ENCODE measurements around the gene ITFG1.
"Not testable (repeated sequence)": the region's sequence is repeated elsewhere in the genome, so short reads cannot be mapped to it uniquely, and the experiment has no call there.

The ITFG1 gene

GRCh38 chr16:47143677-47144558 is 316.9 kb downstream of the ITFG1 start, which contains the start of gene NETO2:
TSS of gene NETO2 (minus strand) at chr16:47143945. CDS start at chr16:47143612, 333 bp downstream.
- peak; percentile 50 for DNase-seq

DNA sequence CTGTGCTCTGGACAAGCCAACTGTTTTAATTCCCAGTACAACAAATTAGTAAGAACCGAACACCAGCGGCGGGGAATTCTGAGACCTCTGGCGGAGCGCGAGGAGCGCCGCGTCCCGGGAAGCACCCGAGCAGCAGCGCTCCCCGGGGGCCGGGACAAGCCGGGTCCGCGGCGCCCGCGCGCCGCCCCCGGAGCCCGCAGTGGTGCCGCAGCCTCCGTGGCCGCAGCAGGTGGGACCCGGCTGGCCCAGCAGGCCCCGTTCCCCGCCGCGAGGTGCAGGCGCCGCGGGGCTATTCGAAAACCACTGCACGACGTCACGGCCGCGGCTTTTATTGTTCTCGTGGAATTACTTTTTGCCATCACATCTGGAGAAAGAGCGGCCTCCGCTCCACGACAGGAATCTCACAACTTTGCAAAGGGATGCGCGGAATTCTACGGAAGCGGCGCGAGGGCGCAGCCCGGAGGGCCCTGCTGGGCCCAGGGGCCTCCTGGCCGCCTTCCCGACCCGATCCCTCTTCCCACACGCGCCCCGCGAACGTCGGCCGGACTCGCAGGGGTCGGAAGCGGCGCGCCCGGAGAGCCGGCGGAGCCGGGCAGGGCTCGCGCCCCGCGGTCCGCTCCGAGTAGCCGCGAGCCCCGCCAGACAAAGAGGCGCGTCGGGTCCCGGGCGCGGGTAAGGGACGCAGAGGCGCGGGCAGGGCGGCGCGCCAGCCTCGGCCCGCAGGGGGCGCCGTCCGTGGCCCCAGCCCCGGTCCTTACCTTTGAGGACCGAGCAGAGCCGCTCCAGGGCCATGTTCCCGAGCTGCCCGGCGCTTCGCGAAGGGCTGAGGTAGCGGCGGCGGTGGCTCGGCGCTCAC is 317.8 kb downstream of the ITFG1 start:
- peak; percentile 40 for DNase-seq

- no peak for DNase-seq
Observed at GRCh38 chr16:47142486-47142820, 318.4 kb downstream of the ITFG1 start.

DNA sequence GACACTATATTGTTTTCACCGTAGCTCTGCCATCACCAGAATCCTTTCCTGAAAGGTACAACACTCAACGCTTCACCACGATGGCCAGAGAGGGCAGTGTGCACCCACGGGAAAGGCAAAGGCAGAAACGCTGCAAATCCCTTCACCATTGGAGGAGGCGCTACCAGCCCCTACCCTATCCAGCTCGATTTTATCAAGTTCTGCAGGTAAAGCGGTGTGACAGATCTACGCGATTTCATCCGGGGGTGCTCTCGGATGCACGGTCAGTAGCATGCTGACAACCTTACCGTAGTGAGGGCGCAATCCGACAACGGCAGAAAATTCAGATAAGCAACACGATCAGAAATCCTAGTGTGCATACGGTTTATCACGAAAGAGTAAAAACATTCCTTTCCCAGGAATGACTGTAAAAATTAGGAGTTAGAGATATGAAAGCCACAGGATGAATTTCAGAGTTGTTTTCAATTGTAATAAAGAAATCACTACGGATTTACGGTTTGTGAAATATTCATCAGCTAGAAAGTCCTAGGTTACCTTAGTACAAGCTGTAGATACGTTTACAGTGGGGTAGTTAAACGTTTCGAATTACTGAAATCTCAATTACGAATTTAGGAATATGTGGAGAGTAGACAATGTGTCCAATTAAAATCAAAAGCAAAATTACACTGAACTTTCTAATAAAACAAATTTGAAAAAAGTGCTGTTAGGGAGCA is 318.9 kb downstream of the ITFG1 start:
- DNase-seq, result peak; percentile 69

GRCh38 chr16:47140686-47141085 is 320.2 kb downstream of the ITFG1 start:
- no peak for DNase-seq

- no peak for DNase-seq
Observed at GRCh38 chr16:47139561-47140185, 321.2 kb downstream of the ITFG1 start.

DNA sequence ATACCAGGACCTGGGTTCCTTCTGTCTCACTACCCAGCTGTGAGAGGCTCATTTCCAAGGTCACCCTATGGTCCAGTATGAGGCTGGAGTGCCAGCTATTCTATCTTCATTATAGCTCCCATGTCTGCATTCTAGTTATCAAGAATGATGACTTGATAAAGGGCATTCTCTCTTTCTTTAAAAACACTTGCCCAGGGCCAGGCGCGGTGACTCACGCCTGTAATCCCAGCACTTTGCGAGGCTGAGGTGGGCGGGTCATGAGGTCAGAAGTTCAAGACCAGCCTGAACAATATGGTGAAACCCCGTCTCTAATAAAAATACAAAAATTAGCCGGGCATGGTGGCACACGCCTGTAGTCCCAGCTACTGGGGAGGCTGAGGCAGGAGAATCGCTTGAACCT is 322.9 kb downstream of the ITFG1 start:
- DNase-seq, result not testable (repeated sequence)

DNA sequence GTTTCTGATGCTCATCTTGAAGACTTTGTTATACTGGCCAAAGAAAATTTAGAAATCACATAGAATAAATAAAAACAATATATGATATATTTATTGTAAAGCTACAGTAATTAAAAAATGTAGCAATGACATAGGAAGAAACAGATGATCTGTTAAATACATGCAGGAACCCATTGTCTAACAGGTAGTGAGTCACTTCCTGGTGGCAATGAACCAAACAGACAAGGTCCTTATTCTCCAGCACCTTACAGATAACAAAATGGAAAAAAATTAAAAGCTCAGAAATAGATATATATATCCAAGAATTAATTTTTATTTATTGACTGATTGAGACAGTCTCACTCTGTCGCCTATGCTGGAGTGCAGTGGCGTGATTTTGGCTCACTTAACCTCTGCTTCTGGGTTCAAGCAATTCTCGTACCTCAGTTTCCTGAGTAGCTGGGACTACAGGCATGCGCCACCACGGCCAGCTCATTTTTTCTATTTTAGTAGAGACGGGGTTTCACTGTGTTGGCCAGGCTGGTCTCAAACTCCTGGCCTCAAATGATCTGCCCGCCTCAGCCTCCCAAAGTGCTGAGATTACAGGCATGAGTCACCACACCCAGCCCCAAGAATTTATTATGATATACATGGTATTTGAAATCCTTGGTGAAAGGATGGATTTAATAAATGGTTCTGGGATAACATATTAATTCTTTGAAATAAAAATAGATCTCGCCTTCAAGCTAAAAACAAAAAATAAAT is 324.6 kb downstream of the ITFG1 start:
- no peak for DNase-seq

GRCh38 chr16:47134550-47134949 is 326.3 kb downstream of the ITFG1 start:
- no peak for DNase-seq

DNA sequence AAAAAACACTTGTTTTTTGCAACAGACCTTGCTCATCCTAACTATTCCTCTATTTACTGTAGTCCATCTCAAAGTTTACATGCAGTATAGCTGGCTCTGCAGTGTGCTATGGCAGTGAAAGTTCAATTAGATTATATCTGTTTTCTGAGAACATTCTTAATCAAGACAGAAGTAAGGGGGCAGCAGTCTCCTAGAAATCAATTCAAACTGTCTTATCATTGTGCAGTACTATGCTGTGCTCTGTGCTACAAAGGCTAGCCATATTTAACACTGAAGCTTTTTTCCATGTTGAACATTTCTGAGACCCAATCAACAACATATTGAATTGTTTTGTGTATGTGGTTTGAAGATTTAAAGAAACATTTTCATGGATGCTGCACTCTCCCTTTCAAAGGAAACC is 328.6 kb downstream of the ITFG1 start:
- no peak for DNase-seq

DNA sequence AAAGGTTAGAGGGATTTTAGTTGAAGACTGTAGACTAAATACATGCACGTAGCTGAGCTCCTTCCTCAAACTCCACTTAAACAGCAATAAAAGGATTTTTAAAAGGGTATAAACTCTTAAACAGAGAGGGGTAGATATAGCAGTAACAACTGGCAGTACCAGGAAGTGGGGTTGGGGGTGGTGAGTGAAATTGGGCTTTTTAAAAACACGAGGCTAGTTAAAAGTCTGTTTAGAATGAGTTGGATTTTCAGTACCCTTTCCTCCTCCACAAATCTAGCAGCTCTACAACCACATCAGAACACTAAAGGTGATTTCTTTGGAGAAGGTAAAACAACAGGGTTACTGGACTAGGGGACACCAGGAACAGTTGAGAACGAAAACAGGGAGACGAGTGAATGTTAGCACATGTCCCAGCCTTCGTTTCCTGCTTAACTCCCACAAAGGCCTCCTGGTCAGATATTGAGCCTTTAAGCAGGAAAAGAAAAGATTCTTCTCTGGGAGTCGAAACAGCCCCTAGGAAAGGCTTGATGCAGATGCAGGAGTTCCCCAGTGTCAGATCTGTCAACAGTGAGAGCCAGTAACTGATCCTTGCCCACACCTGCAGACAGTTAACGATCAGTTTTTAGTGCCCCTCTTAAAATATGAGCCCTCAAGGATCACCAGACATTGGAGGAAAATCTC is 331.0 kb downstream of the ITFG1 start:
- DNase-seq, result no peak

GRCh38 chr16:47127541-47127940 is 333.3 kb downstream of the ITFG1 start:
- no peak for DNase-seq

DNA sequence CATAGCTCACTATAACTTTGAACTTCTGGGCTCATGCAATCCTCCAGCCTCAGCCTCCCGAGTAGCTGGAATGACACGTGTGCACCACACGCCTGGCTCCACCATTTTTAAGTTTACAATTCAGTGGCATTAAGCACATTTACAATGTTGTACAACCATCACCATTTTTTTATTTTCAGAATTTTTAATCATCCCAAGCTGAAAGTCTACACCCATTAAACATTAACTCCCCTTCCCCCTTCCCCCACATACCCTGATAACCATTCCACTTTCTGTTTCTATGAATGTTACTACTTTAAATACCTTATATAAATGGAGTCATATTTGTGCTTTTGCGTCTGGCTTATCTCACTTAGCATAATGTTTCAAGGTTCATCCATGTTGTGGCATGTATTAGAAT is 335.1 kb downstream of the ITFG1 start:
- DNase-seq, result no peak

DNA sequence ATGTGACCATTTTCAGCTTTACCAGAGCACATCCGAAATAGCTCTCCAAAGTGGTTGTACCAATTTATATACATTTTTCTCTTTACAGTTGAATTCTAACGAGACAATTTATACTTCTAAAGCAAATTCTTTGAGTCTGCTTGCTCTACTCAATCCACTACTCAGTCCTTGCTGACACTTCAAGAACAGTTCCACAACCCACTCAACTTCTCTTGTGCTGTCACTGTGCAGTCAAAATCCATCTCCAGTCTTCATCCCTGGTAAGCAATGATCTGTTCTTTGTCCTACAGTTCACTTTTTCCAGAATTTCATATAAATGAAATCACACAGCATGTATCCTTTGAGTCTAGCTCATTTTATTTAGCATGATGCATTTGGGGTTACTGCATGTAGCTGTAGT is 347.7 kb downstream of the ITFG1 start:
- DNase-seq, result no peak

- DNase-seq, result no peak
Observed at GRCh38 chr16:47110939-47111338, 349.9 kb downstream of the ITFG1 start.

DNA sequence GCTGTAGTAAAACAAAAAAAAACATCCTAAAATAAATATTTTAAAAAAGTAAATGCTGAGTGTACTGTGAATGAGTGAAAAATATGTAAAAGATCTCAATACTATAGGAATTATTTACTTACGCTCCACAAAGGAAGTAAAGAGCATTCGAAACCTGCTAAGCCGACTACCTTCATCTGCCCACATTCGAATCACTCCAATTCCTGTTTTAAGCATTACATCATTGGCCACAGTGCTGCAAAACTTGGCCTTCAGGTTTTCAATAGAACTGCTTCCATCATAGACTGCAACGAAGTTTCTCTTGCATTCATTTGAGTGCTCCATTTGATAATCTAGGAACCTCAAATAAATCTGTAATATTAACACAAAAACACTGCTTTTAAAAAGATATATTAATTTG is 351.5 kb downstream of the ITFG1 start:
- DNase-seq, result no peak

All from activated T-cell treated with anti-CD3 and anti-CD28 coated beads for 4 hours (primary cell).